WTC11 (cell line): ENCODE measurements around the gene P3H4. TPM values are rescaled to one million over a fixed set of nuclear protein-coding genes. Genes with fewer than 3 reads are reported as not detected.

Source experiments
- ATAC-seq: fragments of 200-7000 bp; cut with Tn5 transposase; 2 replicates; pipeline ENCODE4 v1.10.0; 2021; ENCODE audit warnings: mild to moderate bottlenecking, moderate library complexity
- CTCF ChIA-PET: fragments of 300-600 bp; sonication (Branson Sonifier 250); formaldehyde crosslinking; loops from one replicate; lab custom pipeline; 2021; ENCODE audit warnings: antibody characterized with exemption; lab: Charles Lee
- POLR2A ChIA-PET: fragments of 350-600 bp; sonication (Branson Sonifier 250); formaldehyde crosslinking; loops from one replicate; lab custom pipeline; 2021; ENCODE audit warnings: antibody characterized with exemption; lab: Charles Lee
- DNase-seq: peaks from one replicate; pipeline ENCODE4 v3.0.0; 2021; ENCODE audit warnings: low spot score
- H3K27ac Mint-ChIP-seq: 2 replicates; pipeline ENCODE4 v1.8.0; 2021; ENCODE audit warnings: mixed read lengths
- H3K27me3 Mint-ChIP-seq: 2 replicates; pipeline ENCODE4 v1.8.0; 2021; ENCODE audit warnings: low read depth, mild to moderate bottlenecking, moderate library complexity, mixed read lengths
- H3K36me3 Mint-ChIP-seq: 2 replicates; pipeline ENCODE4 v1.8.0; 2021; ENCODE audit warnings: mixed read lengths
- H3K4me1 Mint-ChIP-seq: 2 replicates; pipeline ENCODE4 v1.8.0; 2022; ENCODE audit warnings: mixed read lengths
- H3K4me3 Mint-ChIP-seq: 2 replicates; pipeline ENCODE4 v1.8.0; 2021; ENCODE audit warnings: mild to moderate bottlenecking, moderate library complexity, mixed read lengths
- H3K9me3 Mint-ChIP-seq: 2 replicates; pipeline ENCODE4 v1.8.0; 2021; ENCODE audit warnings: mixed read lengths
- CREM ChIP-seq: sonication (generic); formaldehyde crosslinking; IDR thresholded peaks from 2 replicates; pipeline ENCODE4 v1.8.1; 2022; ENCODE audit warnings: mild to moderate bottlenecking, missing genetic modification reagents, moderate library complexity
- ELF4 ChIP-seq: sonication (generic); formaldehyde crosslinking; IDR thresholded peaks from 2 replicates; pipeline ENCODE4 v1.8.1; 2022; ENCODE audit warnings: low read depth, mild to moderate bottlenecking, moderate library complexity, missing genetic modification reagents
- EMX1 ChIP-seq: fragments of 250-450 bp; sonication (Bioruptor Pico); IDR thresholded peaks from 2 replicates; pipeline ENCODE4 v1.8.0; 2021; ENCODE audit warnings: mild to moderate bottlenecking
- ERG ChIP-seq: fragments of 250-450 bp; sonication (Bioruptor Pico); IDR thresholded peaks from 2 replicates; pipeline ENCODE4 v1.8.0; 2021; ENCODE audit warnings: mild to moderate bottlenecking
- JUN ChIP-seq: sonication (generic); formaldehyde crosslinking; IDR thresholded peaks from 2 replicates; pipeline ENCODE4 v1.8.0; 2023; ENCODE audit warnings: mild to moderate bottlenecking, missing genetic modification reagents
- MYBL2 ChIP-seq: sonication (generic); formaldehyde crosslinking; IDR thresholded peaks from 2 replicates; pipeline ENCODE4 v1.8.1; 2023; ENCODE audit warnings: mild to moderate bottlenecking, moderate library complexity, missing genetic modification reagents
- NR1H2 ChIP-seq: sonication (generic); formaldehyde crosslinking; IDR thresholded peaks from 2 replicates; pipeline ENCODE4 v1.9.0; 2021; ENCODE audit warnings: mild to moderate bottlenecking, moderate library complexity, missing genetic modification reagents
- OVOL2 ChIP-seq: fragments of 250-450 bp; sonication (Bioruptor Pico); IDR thresholded peaks from 2 replicates; pipeline ENCODE4 v1.9.0; 2021; ENCODE audit warnings: mild to moderate bottlenecking, borderline replicate concordance
- SOX15 ChIP-seq: fragments of 250-450 bp; sonication (Bioruptor Pico); IDR thresholded peaks from 2 replicates; pipeline ENCODE4 v1.9.0; 2021; ENCODE audit warnings: mild to moderate bottlenecking
- TEAD4 ChIP-seq: sonication (generic); formaldehyde crosslinking; IDR thresholded peaks from 2 replicates; pipeline ENCODE4 v1.8.0; 2022; ENCODE audit warnings: mild to moderate bottlenecking, missing genetic modification reagents
- TP53 ChIP-seq: sonication (generic); formaldehyde crosslinking; IDR thresholded peaks from 2 replicates; pipeline ENCODE4 v1.8.1; 2023; ENCODE audit warnings: mild to moderate bottlenecking, missing genetic modification reagents
- ZNF416 ChIP-seq: fragments of 250-450 bp; sonication (Bioruptor Pico); IDR thresholded peaks from 2 replicates; pipeline ENCODE4 v1.9.0; 2021; ENCODE audit warnings: mild to moderate bottlenecking, inconsistent platforms
- ZNF671 ChIP-seq: fragments of 250-450 bp; sonication (Bioruptor Pico); IDR thresholded peaks from 2 replicates; pipeline ENCODE4 v1.8.0; 2021; ENCODE audit warnings: mild to moderate bottlenecking
- total RNA-seq: library from RNA; stranded (reverse); gene quantifications from 3 replicates; pipeline ENCODE4 v1.2.3, GENCODE V29; 2021
- TF ChIP-seq, protein P1 (sequence below): fragments of 250-450 bp; sonication (Bioruptor Pico); conservative IDR thresholded peaks from 2 replicates; pipeline ENCODE4 v1.9.0; 2021; ENCODE audit warnings: mild to moderate bottlenecking
- TF ChIP-seq, protein P2 (sequence below): sonication (generic); formaldehyde crosslinking; conservative IDR thresholded peaks from 2 replicates; pipeline ENCODE4 v1.8.1; 2023; ENCODE audit warnings: mild to moderate bottlenecking, low read depth, missing genetic modification reagents, moderate library complexity
- TF ChIP-seq, protein P3 (sequence below): sonication (generic); formaldehyde crosslinking; IDR thresholded peaks from 2 replicates; pipeline ENCODE4 v1.8.1; 2023; ENCODE audit warnings: mild to moderate bottlenecking, moderate library complexity, missing genetic modification reagents
- TF ChIP-seq, protein P4 (sequence below): sonication (generic); formaldehyde crosslinking; IDR thresholded peaks from 2 replicates; pipeline ENCODE4 v1.8.1; 2022; ENCODE audit warnings: mild to moderate bottlenecking, moderate library complexity, missing genetic modification reagents
- TF ChIP-seq, protein P5 (sequence below): sonication (generic); formaldehyde crosslinking; IDR thresholded peaks from 2 replicates; pipeline ENCODE4 v1.8.1; 2023; ENCODE audit warnings: mild to moderate bottlenecking, missing genetic modification reagents, borderline replicate concordance

Gene P3H4
- total RNA-seq, 1 experiment from 2014 or later: 32.1 TPM

GRCh38 chr17:41766135-41766534 lies 45.6 kb downstream of the P3H4 start:
- ChIA-PET POLR2A (interaction anchor here (0.8 kb wide), 1 partner anchor 20 kb away, joined by 3 read pairs; no protein-coding TSS in a partner anchor), CTCF (interaction anchor here (1.3 to 1.7 kb wide), 2 partner anchors 21 to 45 kb away, joined by 4 to 6 read pairs; partner anchors contain the start of gene JUP)
- ATAC-seq (no peak), DNase-seq (no peak)
- Mint-ChIP-seq H3K9me3 (no peaks in the 10 kb centered on the region), H3K4me1 (no peaks in the 10 kb centered on the region), H3K27me3 (no peaks in the 10 kb centered on the region), H3K36me3 (peaks cover 76% of the 10 kb centered on the region), H3K27ac (no peak overlapping the region), H3K4me3 (no peak overlapping the region)
- no peak for TF ChIP-seq SOX15

DNA sequence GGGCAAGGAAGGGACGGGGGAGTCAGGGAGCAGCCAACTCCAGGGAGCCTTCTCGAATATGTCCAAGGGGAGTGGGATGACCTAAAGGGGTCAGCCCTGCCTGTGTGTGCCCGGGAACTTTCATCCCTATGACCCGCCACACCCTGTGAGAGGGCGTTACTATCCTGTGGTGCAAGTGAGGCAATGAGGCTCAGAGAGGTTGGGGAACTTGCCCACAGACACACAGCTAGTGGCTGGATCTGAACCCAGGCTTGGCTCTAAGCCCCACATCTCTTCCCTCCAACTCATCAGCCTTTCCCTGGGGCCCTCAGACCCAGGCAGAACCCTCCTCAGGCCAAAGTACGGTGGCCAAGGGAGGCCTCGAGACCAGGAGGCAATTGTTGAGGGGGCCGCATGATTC lies 48.4 kb downstream of the P3H4 start:
- no peak for ATAC-seq
- Mint-ChIP-seq H3K9me3 (no peaks in the 10 kb centered on the region), H3K4me1 (no peaks in the 10 kb centered on the region), H3K27ac (no peak overlapping the region), H3K27me3 (no peaks in the 10 kb centered on the region), H3K4me3 (no peak overlapping the region), H3K36me3 (peaks cover 79% of the 10 kb centered on the region)
- POLR2A ChIA-PET: no interaction called here
- no peak for TF ChIP-seq OVOL2 (CRISPR knock-in tag)
- no peak for TF ChIP-seq ELF4 (CRISPR knock-in tag)
- no peak for TF ChIP-seq NR1H2 (CRISPR knock-in tag)
- TF ChIP-seq, protein P1, sequence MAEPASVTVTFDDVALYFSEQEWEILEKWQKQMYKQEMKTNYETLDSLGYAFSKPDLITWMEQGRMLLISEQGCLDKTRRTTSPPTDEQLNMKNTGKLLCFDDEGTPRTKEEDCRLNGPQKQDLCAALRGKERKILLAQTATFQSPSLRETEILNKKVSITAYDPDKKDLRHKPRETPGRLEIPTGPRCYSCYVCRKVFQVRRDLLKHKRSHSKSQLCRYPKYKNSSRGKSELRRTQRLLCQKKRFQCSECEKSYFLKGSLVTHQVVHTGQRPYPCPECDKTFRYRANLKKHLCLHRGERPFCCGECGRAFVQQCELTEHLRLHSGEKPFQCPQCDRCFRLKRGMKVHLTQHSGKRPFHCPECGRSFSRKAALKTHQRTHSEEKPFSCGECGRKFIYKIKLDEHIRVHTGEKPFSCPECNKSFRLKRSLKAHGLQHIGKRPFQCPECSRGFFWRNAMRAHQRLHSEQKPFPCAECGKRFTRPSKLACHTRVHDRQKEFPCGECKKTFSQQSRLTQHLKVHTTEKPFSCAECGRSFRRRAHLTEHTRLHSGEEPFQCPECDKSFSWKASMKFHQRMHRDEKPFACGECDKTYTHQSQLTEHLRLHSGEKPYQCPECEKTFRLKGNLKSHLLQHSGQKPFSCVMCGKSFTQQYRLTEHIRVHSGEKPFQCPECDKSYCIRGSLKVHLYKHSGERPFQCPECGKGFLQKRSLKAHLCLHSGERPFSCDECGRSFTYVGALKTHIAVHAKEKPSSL (CRISPR knock-in tag): no peak
- TF ChIP-seq, protein P2, sequence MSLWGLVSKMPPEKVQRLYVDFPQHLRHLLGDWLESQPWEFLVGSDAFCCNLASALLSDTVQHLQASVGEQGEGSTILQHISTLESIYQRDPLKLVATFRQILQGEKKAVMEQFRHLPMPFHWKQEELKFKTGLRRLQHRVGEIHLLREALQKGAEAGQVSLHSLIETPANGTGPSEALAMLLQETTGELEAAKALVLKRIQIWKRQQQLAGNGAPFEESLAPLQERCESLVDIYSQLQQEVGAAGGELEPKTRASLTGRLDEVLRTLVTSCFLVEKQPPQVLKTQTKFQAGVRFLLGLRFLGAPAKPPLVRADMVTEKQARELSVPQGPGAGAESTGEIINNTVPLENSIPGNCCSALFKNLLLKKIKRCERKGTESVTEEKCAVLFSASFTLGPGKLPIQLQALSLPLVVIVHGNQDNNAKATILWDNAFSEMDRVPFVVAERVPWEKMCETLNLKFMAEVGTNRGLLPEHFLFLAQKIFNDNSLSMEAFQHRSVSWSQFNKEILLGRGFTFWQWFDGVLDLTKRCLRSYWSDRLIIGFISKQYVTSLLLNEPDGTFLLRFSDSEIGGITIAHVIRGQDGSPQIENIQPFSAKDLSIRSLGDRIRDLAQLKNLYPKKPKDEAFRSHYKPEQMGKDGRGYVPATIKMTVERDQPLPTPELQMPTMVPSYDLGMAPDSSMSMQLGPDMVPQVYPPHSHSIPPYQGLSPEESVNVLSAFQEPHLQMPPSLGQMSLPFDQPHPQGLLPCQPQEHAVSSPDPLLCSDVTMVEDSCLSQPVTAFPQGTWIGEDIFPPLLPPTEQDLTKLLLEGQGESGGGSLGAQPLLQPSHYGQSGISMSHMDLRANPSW: no peak
- no peak for TF ChIP-seq ERG (CRISPR knock-in tag)
- DNase-seq: no peak
- CTCF ChIA-PET: interaction anchor here (2.7 kb wide), 1 partner anchor 22 kb away, joined by 14 read pairs; the partner anchor contains the start of gene JUP

DNA sequence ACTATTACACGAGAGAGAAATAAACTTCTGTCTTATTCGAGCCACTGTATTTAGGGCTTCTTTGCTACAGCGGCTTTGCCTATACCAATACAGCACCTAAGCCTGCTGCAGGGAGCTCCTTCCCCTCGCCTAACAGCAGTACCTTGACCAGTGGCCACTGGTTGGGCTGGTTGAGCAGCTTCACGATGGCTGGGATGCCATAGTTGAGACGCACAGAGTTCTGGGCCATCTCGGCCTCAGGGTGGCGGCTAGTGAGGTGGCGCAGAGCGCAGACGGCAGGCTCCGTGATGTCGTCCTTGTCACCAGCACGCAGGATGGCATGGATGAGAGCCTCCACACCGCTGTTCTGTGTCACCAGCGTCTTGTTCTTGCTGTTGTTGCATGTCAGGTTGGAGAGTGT lies 48.9 kb downstream of the P3H4 start:
- no peak overlapping the region for H3K27ac Mint-ChIP-seq
- no peak overlapping the region for H3K4me3 Mint-ChIP-seq
- POLR2A ChIA-PET: no interaction called here
- no peaks in the 10 kb centered on the region for H3K4me1 Mint-ChIP-seq
- H3K9me3 Mint-ChIP-seq: no peaks in the 10 kb centered on the region
- CTCF ChIA-PET: interaction anchor here (0.7 to 2.7 kb wide), 2 partner anchors 23 to 38 kb away, joined by 3 to 14 read pairs; partner anchors contain the start of gene JUP
- H3K27me3 Mint-ChIP-seq: no peaks in the 10 kb centered on the region
- peaks cover 82% of the 10 kb centered on the region for H3K36me3 Mint-ChIP-seq
- no peak for ATAC-seq
- TF ChIP-seq TEAD4 (CRISPR knock-in tag) (no peak), CREM (CRISPR knock-in tag) (no peak), SOX15 (no peak), TP53 (CRISPR knock-in tag) (no peak), MYBL2 (CRISPR knock-in tag) (no peak), JUN (CRISPR knock-in tag) (no peak), ZNF416 (CRISPR knock-in tag) (no peak), EMX1 (CRISPR knock-in tag) (no peak), ZNF671 (CRISPR knock-in tag) (no peak)
- TF ChIP-seq, protein P3, sequence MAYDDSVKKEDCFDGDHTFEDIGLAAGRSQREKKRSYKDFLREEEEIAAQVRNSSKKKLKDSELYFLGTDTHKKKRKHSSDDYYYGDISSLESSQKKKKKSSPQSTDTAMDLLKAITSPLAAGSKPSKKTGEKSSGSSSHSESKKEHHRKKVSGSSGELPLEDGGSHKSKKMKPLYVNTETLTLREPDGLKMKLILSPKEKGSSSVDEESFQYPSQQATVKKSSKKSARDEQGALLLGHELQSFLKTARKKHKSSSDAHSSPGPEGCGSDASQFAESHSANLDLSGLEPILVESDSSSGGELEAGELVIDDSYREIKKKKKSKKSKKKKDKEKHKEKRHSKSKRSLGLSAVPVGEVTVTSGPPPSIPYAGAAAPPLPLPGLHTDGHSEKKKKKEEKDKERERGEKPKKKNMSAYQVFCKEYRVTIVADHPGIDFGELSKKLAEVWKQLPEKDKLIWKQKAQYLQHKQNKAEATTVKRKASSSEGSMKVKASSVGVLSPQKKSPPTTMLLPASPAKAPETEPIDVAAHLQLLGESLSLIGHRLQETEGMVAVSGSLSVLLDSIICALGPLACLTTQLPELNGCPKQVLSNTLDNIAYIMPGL (CRISPR knock-in tag): no peak
- TF ChIP-seq, protein P4, sequence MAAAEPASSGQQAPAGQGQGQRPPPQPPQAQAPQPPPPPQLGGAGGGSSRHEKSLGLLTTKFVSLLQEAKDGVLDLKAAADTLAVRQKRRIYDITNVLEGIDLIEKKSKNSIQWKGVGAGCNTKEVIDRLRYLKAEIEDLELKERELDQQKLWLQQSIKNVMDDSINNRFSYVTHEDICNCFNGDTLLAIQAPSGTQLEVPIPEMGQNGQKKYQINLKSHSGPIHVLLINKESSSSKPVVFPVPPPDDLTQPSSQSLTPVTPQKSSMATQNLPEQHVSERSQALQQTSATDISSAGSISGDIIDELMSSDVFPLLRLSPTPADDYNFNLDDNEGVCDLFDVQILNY (CRISPR knock-in tag): no peak
- TF ChIP-seq, protein P5, sequence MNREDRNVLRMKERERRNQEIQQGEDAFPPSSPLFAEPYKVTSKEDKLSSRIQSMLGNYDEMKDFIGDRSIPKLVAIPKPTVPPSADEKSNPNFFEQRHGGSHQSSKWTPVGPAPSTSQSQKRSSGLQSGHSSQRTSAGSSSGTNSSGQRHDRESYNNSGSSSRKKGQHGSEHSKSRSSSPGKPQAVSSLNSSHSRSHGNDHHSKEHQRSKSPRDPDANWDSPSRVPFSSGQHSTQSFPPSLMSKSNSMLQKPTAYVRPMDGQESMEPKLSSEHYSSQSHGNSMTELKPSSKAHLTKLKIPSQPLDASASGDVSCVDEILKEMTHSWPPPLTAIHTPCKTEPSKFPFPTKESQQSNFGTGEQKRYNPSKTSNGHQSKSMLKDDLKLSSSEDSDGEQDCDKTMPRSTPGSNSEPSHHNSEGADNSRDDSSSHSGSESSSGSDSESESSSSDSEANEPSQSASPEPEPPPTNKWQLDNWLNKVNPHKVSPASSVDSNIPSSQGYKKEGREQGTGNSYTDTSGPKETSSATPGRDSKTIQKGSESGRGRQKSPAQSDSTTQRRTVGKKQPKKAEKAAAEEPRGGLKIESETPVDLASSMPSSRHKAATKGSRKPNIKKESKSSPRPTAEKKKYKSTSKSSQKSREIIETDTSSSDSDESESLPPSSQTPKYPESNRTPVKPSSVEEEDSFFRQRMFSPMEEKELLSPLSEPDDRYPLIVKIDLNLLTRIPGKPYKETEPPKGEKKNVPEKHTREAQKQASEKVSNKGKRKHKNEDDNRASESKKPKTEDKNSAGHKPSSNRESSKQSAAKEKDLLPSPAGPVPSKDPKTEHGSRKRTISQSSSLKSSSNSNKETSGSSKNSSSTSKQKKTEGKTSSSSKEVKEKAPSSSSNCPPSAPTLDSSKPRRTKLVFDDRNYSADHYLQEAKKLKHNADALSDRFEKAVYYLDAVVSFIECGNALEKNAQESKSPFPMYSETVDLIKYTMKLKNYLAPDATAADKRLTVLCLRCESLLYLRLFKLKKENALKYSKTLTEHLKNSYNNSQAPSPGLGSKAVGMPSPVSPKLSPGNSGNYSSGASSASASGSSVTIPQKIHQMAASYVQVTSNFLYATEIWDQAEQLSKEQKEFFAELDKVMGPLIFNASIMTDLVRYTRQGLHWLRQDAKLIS (CRISPR knock-in tag): no peak
- TF ChIP-seq, all 79 proteins: peak for 0
- no peak for DNase-seq
